HepG2 (cell line): ENCODE measurements around the gene AFG1L. TPM values are rescaled to one million over a fixed set of nuclear protein-coding genes. Genes with fewer than 3 reads are reported as not detected.
A peak's percentile ranks its signal among the peaks of the same experiment; 100 is the strongest.

Experiments
- ATAC-seq: fragments of 200-7000 bp; cut with Tn5 transposase; 3 replicates; pipeline ENCODE4 v1.9.1; 2020; ENCODE audit warnings: mild to moderate bottlenecking, moderate library complexity
- BruUV-seq: library from RNA; stranded (reverse); fragments of 400-500 nt; replicated peaks from 2 replicates; lab custom pipeline; 2021; lab: Mats Ljungman, UMichigan
- CTCF ChIA-PET: fragments of 300-600 bp; formaldehyde crosslinking; extraction: SDS; loops from one replicate; lab custom pipeline; 2021; ENCODE audit warnings: low total read pairs, inconsistent platforms, low intra/inter-chr PET ratio; lab: Yijun Ruan, JAX
- POLR2A ChIA-PET: fragments of 350-600 bp; sonication (Branson Sonifier 250); formaldehyde crosslinking; loops from one replicate; lab custom pipeline; 2020; ENCODE audit warnings: antibody characterized with exemption, inconsistent platforms; lab: Yijun Ruan, JAX
- DNase-seq: peaks from one replicate; pipeline ENCODE4 v3.0.0-alpha.2; 2015; ENCODE audit warnings: low spot score
- FAIRE-seq: peaks from 3 replicates; lab custom pipeline; 2011; peaks lifted over from hg19 to GRCh38; lab: Jason Lieb, UNC
- H2AFZ ChIP-seq: one replicate; pipeline ENCODE4 v1.6.1; 2011; ENCODE audit warnings: low read length, inconsistent platforms
- H3K27ac ChIP-seq: fragments of 300-600 bp; 3 replicates; pipeline ENCODE4 v1.8.0; 2011; ENCODE audit warnings: mixed run types, mild to moderate bottlenecking, mixed read lengths, low read length, inconsistent platforms; ENCODE audit not compliant: insufficient read depth; ENCODE audit errors: extremely low read length
- H3K27me3 ChIP-seq, 2 experiments: fragments of 200-600 bp in 1 of 2; 2 replicates in 1 of 2; 3 replicates in 1 of 2; pipeline versions ENCODE4 v1.6.0 to v1.8.0; 2011; ENCODE audit warnings: low read length in 2 of 2, mild to moderate bottlenecking in 2 of 2, moderate library complexity in 2 of 2, inconsistent platforms in 1 of 2; ENCODE audit not compliant: insufficient read depth in 2 of 2, control insufficient read depth in 1 of 2
- H3K36me3 ChIP-seq, 2 experiments: fragments of 200-600 bp in 1 of 2; replicated peaks in 1 of 2; 2 replicates in 1 of 2; 3 replicates in 1 of 2; pipeline versions ENCODE4 v1.5.1 to v1.8.0; 2011; ENCODE audit warnings: low read length in 2 of 2, inconsistent platforms in 1 of 2; ENCODE audit not compliant: insufficient read depth in 2 of 2, control insufficient read depth in 1 of 2
- H3K4me1 ChIP-seq: 2 replicates; pipeline ENCODE4 v1.5.1; 2012; ENCODE audit warnings: low read length, inconsistent platforms; ENCODE audit not compliant: insufficient read depth
- H3K4me2 ChIP-seq: 2 replicates; pipeline ENCODE4 v1.6.0; 2011; ENCODE audit warnings: low read depth, low read length, inconsistent platforms
- H3K4me3 ChIP-seq, 3 experiments: fragments of 200-600 bp in 1 of 3; sonication (generic), shearing (Covaris generic) in 1 of 3; replicated peaks in 1 of 3; 2 replicates each; pipeline ENCODE4 v1.5.1; 2011 to 2016; ENCODE audit warnings: low read length in 3 of 3, inconsistent platforms in 2 of 3, low read depth in 2 of 3, mild to moderate bottlenecking in 2 of 3, control low read depth in 1 of 3, mixed read lengths in 1 of 3; ENCODE audit not compliant: insufficient read depth in 1 of 3
- H3K79me2 ChIP-seq: one replicate; pipeline ENCODE4 v1.6.1; 2011; ENCODE audit warnings: low read length, inconsistent platforms; ENCODE audit not compliant: insufficient read depth
- H3K9ac ChIP-seq: 2 replicates; pipeline ENCODE4 v1.6.0; 2011; ENCODE audit warnings: mild to moderate bottlenecking, low read depth, low read length, inconsistent platforms; ENCODE audit not compliant: insufficient read depth
- H3K9me3 ChIP-seq: 2 replicates; pipeline ENCODE4 v1.5.1; 2012; ENCODE audit warnings: mild to moderate bottlenecking, low read length
- H4K20me1 ChIP-seq: 2 replicates; pipeline ENCODE4 v1.6.0; 2011; ENCODE audit warnings: inconsistent platforms, mild to moderate bottlenecking, low read length, moderate library complexity; ENCODE audit not compliant: insufficient read depth
- ATF7-NPFF ChIP-seq: sonication (generic); formaldehyde crosslinking; IDR thresholded peaks from 2 replicates; pipeline ENCODE4 v1.8.1; 2023; ENCODE audit warnings: mild to moderate bottlenecking, low read depth, missing genetic modification reagents, moderate library complexity
- KLF13 ChIP-seq: sonication (generic); formaldehyde crosslinking; IDR thresholded peaks from 2 replicates; pipeline ENCODE4 v1.4.0; 2020; ENCODE audit warnings: mild to moderate bottlenecking, missing genetic modification reagents
- MAF1 ChIP-seq: sonication (generic); formaldehyde crosslinking; IDR thresholded peaks from 2 replicates; pipeline ENCODE4 v1.5.0; 2020; ENCODE audit warnings: missing genetic modification reagents, borderline replicate concordance
- MIXL1 ChIP-seq: IDR thresholded peaks from 2 replicates; pipeline ENCODE4 v1.6.1; 2016
- NR2F1 ChIP-seq, 2 experiments: fragments of 450-650 bp in 1 of 2; formaldehyde crosslinking in 1 of 2; IDR thresholded peaks; 2 replicates each; pipeline versions ENCODE4 v1.5.0 to v1.6.1; 2016 to 2020; ENCODE audit warnings: mild to moderate bottlenecking in 1 of 2, missing compliant biosample characterization in 1 of 2, missing genetic modification reagents in 1 of 2, moderate library complexity in 1 of 2
- RBM22 ChIP-seq: fragments of 200-400 bp; formaldehyde crosslinking; optimal IDR thresholded peaks from 2 replicates; pipeline ENCODE3; 2017; ENCODE audit warnings: mild to moderate bottlenecking, low read length, moderate library complexity
- WGBS: methylation state at CpG from one replicate; pipeline ENCODE4 v1.1.6; 2017; ENCODE audit warnings: low lambda C conversion rate; 5-methylcytosine and 5-hydroxymethylcytosine counted together
- in situ Hi-C: cut with HindIII; loops from 2 replicates; pipeline ENCODE4 v1.10.0; 2017; ENCODE audit warnings: low pct_unique_long_range_greater_than_20kb; ENCODE audit not compliant: extremely low pct_ligation_motif_present
- intact Hi-C: fragments of 100-400 bp; cut with micrococcal nuclease; formaldehyde crosslinking; loops from one replicate; pipeline ENCODE4 v1.10.0; 2022; ENCODE audit not compliant: unreplicated experiment
- polyA plus RNA-seq, 8 experiments: library from polyadenylated mRNA; depleted of rRNA in 3 of 8; stranded (reverse) in 7 of 8; unstranded in 1 of 8; fragments of >200 nt; fragmentation: Illumina TruSeq in 4 of 8; extraction: Trizol in 4 of 8; gene quantifications; 2 replicates each; pipeline versions ENCODE4 v1.2.1 to v1.2.3, GENCODE V29; 2011 to 2016; ENCODE audit warnings: low read depth in 4 of 8, missing spikeins in 1 of 8, mixed read lengths in 1 of 8; ENCODE audit not compliant: insufficient read depth in 1 of 8
- total RNA-seq, 5 experiments: library from RNA; depleted of rRNA; stranded (reverse); fragments of >200 nt; fragmentation: Illumina TruSeq; extraction: Trizol; gene quantifications; 2 replicates each; pipeline ENCODE4 v1.2.3, GENCODE V29; 2016; ENCODE audit warnings: low read depth in 1 of 5
- TF ChIP-seq, protein P1 (sequence below): sonication (generic); formaldehyde crosslinking; IDR thresholded peaks from 2 replicates; pipeline ENCODE4 v1.5.0; 2020; ENCODE audit warnings: missing genetic modification reagents, mild to moderate bottlenecking, borderline replicate concordance

The AFG1L gene
- total and polyA plus RNA-seq, 2 of the 13 experiments (the other 11 are each of a cell fraction or from before 2014, with no cell fraction given): 3.1 to 14.0 TPM

DNA sequence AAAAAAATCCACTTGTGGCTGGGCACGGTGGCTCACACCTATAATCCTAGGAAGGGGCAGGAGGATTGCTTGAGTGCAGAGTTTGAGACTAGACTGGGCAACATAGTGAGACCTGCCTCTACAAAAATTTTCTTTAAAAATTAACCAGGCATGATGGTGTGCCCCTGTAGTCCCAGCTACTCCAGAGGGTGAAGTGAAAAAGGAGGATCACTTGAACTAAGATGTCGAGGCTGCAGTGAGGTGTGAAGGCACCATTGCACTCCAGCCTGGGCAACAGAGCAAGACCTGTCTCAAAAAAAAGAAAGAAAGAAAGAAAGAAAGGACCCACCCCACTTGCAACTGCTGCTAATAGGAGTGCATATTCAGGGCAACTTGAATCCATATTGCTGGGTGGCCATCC lies 20.3 kb upstream of the AFG1L start:
- CTCF ChIA-PET: no interaction called here

DNA sequence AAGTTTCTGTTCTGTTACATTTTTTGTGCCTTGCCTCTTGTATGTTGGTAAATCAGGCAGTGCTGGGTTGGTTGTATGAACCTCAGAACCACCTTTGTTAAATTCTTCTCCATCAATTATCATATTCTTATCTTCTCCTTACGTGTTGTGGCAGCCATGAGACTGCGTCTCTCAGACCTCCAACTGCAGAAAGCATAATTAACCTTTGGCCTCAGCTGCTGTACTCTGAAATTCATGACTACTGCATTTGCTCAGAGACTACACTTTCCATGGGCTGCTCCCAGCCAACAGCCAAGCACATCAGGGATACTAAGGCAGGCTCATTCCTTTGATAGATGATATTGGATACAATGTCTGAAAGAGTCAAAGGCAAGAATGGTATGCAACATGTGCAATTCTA lies 18.9 kb upstream of the AFG1L start:
- H3K27ac ChIP-seq: no peak overlapping the region
- ChIA-PET POLR2A (no interaction called here), CTCF (no interaction called here)
- intact Hi-C loops (no loop called here), in situ Hi-C loops (no loop called here)
- ATAC-seq: peak; percentile 45; the same call in 2 of the 3 replicates
- no peak overlapping the region for H3K9ac ChIP-seq
- TF ChIP-seq NR2F1 (CRISPR knock-in tag; IDR thresholded peaks at IDR 0.05) (0 out of 4 replicates have a peak, but pooled peaks of 1 of the 2 experiments have one; percentile 24), MIXL1 (CRISPR knock-in tag) (0 out of 2 replicates have a peak, but pooled peaks have one; percentile 23), KLF13 (CRISPR knock-in tag) (no peak), ATF7-NPFF (CRISPR knock-in tag) (no peak)
- no peak overlapping the region for H3K4me3 ChIP-seq
- no peaks in the 10 kb centered on the region for H3K9me3 ChIP-seq
- H2AFZ ChIP-seq: no peak overlapping the region
- DNase-seq: no peak
- no peaks in the 10 kb centered on the region for H4K20me1 ChIP-seq
- no peak for FAIRE-seq
- no peaks in the 10 kb centered on the region for H3K79me2 ChIP-seq
- peaks cover 26% of the 10 kb centered on the region for H3K4me1 ChIP-seq
- H3K4me2 ChIP-seq: peak overlapping the region; percentile 21
- no peaks in the 10 kb centered on the region for H3K27me3 ChIP-seq
- no TSS peak for BruUV-seq
- WGBS: 2% methylated on average over 2 of the region's 2 CpGs
- H3K36me3 ChIP-seq: no peaks in the 10 kb centered on the region

More for the DNA sequence above, 20.3 kb upstream of the AFG1L start:
- Histone ChIP-seq H3K27ac (no peak overlapping the region), H2AFZ (no peak overlapping the region)
- TF ChIP-seq, protein P1, sequence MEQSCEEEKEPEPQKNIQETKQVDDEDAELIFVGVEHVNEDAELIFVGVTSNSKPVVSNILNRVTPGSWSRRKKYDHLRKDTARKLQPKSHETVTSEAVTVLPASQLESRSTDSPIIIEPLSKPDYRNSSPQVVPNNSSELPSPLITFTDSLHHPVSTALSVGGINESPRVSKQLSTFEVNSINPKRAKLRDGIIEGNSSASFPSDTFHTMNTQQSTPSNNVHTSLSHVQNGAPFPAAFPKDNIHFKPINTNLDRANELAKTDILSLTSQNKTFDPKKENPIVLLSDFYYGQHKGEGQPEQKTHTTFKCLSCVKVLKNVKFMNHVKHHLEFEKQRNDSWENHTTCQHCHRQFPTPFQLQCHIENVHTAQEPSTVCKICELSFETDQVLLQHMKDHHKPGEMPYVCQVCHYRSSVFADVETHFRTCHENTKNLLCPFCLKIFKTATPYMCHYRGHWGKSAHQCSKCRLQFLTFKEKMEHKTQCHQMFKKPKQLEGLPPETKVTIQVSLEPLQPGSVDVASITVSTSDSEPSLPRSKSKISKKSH: no peak
- no peak for TF ChIP-seq MAF1
- TF ChIP-seq RBM22: no peak
- TF ChIP-seq, all 625 proteins: peak for 0
- peaks cover 26% of the 10 kb centered on the region for H3K4me1 ChIP-seq
- DNase-seq (no peak), ATAC-seq (no peak), FAIRE-seq (no peak)
- no peaks in the 10 kb centered on the region for H3K36me3 ChIP-seq
- H3K27me3 ChIP-seq: no peaks in the 10 kb centered on the region
- no peak overlapping the region for H3K9ac ChIP-seq
- no TSS peak for BruUV-seq
- no peak overlapping the region for H3K4me2 ChIP-seq
- in situ Hi-C loops: no loop called here
- H4K20me1 ChIP-seq: no peaks in the 10 kb centered on the region
- H3K4me3 ChIP-seq: no peak overlapping the region
- intact Hi-C loops: no loop called here
- H3K79me2 ChIP-seq: no peaks in the 10 kb centered on the region
- H3K9me3 ChIP-seq: no peaks in the 10 kb centered on the region
- WGBS: 0% methylated on average over 2 of the region's 2 CpGs
- POLR2A ChIA-PET: no interaction called here
